Glomerular visceral epithelial cell (primary cell): ENCODE data around the gene ZNF557.
"Not testable (repeated sequence)": the region's sequence is repeated elsewhere in the genome, so short reads cannot be mapped to it uniquely, and the experiment has no call there.

ENCODE experiments used
- DNase-seq: peaks from one replicate; pipeline ENCODE4 v3.0.0-alpha.2; 2016; ENCODE audit errors: extremely low spot score

Gene ZNF557

DNA sequence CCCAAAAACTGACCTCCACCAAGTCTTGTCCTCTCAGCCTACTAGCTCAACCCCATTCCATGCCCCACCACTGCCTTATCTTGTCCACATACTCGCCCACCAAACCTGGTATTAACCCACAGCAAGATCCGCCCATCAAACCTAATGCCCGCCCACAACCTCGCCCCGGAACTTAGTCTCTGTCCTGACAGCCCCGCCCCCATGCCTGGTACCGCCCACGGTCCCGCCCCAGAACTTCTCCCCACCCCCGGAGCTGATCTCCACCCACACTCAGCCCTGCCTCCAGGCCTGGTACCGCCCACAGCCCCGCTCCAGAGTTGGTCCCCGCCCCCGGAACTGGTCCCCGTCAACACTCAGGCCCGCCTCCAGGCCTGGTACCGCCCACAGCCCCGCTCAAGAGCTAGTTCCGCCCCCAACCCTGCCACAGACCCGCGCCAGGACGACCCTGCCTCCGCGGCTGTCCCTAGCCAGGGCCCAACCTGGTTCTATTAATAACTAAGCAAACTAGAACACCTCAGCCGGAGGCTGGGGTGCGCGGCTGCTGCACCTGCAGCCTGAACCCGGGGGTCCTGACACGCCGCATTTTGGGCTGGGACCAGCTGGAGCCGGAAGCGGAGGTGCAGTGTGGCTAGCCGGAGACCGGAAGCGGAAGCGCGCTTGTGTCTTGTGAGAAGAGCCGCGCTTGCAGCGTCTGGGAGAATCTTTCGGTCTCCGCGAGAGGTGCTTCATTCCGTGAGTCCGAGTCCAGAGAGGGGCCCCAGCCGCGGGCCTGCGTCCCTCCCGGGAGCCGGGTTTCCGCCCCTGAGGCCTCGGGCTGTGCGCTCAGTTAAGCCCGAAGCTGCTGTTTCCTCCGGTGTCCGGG lies at the start of gene ZNF557:
Gene ZNF557, plus strand, starts transcription at position 662 of the 862 bp plus-strand sequence. CDS start 5,372 bp downstream, outside the sequence.
- peak; percentile 97 for DNase-seq

DNA sequence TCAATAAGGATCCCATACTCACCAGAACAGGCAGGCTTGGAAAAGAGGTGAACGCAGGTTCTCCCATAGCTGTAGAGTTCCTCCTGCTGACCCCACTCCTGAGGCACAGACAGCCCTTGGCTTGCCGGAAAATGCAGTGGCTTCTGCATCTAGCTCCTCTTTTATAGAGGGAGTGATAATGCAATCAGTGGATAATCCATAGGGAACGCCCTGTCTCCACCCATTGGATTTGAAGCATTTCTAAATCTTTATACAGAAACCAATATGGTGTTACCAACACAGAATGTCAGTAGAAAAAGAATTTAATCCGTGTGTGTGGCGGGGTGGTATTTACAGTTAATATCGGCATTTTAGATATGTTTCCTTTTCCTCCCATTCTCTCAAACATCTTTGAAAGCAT lies 48.2 kb upstream of the ZNF557 start, which contains the start of gene MBD3L2B:
Gene MBD3L2B, minus strand, starts transcription at position 101 of the 400 bp plus-strand sequence. Its CDS starts 34 bp downstream, at position 67.
- DNase-seq, result not testable (repeated sequence)

DNA sequence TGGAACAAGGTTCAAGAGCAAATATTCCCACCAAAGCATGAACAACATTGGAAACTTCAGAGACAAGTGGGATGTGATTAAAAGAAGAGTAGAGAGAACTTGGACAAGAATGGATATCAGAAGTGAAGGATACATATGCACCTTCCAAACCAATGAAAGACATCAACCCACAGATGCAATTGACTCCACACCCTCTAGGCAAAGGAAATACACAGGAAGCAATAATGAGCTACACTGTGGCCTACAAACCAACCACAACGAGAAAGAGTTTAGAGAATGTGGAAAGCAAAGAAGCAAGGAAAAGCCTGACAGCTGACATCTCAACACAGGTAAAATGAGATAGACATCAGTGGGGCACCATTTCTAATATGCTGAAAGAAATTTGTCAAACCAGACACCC lies 40.7 kb upstream of the ZNF557 start:
- not testable (repeated sequence) for DNase-seq

DNA sequence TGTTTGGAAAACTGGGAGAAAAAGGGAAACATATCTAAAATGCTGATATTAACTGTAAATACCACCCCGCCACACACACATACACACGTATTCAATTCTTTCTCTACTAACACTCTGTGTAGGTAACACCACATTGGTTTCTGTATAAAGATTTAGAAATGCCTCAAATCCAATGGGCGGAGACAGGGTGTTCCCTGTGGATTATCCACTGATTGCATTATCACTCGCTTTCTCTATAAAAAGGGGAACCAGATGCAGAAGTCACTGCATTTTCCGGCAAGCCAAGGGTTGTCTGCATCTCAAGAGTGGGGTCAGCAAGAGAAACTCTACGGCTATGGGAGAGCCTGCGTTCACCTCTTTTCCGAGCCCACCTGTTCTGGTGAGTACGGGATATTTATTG lies 39.2 kb upstream of the ZNF557 start, which contains the start of gene MBD3L5:
Gene MBD3L5, plus strand, starts transcription at position 301 of the 400 bp plus-strand sequence. Its CDS starts 34 bp downstream, at position 335.
- DNase-seq, result not testable (repeated sequence)

DNA sequence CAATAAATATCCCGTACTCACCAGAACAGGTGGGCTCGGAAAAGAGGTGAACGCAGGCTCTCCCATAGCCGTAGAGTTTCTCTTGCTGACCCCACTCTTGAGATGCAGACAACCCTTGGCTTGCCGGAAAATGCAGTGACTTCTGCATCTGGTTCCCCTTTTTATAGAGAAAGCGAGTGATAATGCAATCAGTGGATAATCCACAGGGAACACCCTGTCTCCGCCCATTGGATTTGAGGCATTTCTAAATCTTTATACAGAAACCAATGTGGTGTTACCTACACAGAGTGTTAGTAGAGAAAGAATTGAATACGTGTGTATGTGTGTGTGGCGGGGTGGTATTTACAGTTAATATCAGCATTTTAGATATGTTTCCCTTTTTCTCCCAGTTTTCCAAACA lies 29.4 kb upstream of the ZNF557 start, which contains the start of gene MBD3L4:
Gene MBD3L4, minus strand, starts transcription at position 101 of the 400 bp plus-strand sequence. Its CDS starts 35 bp downstream, at position 66.
- not testable (repeated sequence) for DNase-seq

DNA sequence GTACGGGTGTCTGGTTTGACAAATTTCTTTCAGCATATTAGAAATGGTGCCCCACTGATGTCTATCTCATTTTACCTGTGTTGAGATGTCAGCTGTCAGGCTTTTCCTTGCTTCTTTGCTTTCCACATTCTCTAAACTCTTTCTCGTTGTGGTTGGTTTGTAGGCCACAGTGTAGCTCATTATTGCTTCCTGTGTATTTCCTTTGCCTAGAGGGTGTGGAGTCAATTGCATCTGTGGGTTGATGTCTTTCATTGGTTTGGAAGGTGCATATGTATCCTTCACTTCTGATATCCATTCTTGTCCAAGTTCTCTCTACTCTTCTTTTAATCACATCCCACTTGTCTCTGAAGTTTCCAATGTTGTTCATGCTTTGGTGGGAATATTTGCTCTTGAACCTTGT lies 27.9 kb upstream of the ZNF557 start:
- not testable (repeated sequence) for DNase-seq

DNA sequence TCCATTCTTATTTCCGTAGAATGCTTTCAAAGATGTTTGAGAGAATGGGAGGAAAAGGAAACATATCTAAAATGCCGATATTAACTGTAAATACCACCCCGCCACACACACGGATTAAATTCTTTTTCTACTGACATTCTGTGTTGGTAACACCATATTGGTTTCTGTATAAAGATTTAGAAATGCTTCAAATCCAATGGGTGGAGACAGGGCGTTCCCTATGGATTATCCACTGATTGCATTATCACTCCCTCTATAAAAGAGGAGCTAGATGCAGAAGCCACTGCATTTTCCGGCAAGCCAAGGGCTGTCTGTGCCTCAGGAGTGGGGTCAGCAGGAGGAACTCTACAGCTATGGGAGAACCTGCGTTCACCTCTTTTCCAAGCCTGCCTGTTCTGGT lies 20.5 kb upstream of the ZNF557 start, which contains the start of gene MBD3L2:
Gene MBD3L2, plus strand, starts transcription at position 301 of the 400 bp plus-strand sequence. Its CDS starts 53 bp downstream, at position 354.
- DNase-seq, result not testable (repeated sequence)

DNA sequence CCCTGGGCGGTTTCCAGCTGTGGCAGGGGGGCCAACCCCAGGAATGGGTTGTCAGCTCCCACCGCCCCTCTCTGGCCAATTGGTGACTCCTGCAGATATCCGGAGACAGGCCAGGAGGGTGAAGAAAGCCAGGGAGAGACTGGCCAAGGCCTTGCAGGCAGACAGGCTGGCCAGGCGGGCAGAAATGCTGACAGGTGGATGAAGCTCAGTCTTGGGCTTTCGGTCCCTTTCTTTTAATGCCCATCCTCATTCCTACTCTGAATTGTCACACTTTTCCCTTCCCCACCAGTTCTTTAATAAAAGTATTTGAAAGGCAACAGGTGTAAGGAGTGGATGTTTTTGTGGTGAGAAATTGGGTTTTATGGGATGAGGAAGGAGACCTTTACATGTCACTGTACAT lies 18.1 kb upstream of the ZNF557 start:
- not testable (repeated sequence) for DNase-seq

DNA sequence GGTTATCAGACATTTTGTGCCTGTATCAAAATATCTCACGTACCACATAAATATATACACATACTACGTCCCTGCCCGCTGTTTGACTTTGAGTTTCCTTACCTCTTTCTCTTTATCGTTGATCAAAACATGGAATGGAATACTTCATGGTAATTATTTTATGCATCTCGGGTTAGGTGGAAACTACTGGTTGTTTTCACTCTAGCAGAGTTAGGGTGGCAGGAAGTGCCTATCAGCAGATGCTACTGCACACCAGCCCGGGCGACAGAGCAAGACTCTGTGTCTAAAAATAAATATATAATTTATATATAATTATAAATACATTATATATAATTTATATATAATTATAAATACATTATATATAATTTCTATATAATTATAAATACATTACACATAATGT lies 16.6 kb upstream of the ZNF557 start:
- DNase-seq, result not testable (repeated sequence)

DNA sequence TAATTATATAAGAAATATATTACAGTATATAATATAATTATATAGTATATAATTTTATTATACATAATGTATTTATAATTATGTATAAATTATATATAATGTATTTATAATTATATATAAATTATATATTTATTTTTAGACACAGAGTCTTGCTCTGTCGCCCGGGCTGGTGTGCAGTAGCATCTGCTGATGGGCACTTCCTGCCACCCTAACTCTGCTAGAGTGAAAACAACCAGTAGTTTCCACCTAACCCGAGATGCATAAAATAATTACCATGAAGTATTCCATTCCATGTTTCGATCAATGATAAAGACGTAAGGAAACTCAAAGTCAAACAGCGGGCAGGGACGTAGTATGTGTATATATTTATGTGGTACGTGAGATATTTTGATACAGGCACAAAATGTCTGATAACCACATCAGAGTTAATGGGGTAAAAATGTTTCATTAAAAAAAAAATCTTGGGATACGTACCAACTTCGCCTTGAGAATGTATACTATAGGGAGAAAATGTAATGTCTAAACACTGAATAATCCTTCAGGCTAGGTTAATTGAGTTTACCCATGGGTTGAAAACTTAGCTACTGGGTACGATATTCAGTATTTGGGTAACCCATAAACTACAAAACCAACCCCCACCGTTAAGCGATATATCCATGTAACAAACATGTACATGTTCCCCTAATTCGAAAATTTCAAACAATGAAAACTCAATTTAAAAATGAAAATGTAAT lies 14.7 kb upstream of the ZNF557 start:
- not testable (repeated sequence) for DNase-seq

DNA sequence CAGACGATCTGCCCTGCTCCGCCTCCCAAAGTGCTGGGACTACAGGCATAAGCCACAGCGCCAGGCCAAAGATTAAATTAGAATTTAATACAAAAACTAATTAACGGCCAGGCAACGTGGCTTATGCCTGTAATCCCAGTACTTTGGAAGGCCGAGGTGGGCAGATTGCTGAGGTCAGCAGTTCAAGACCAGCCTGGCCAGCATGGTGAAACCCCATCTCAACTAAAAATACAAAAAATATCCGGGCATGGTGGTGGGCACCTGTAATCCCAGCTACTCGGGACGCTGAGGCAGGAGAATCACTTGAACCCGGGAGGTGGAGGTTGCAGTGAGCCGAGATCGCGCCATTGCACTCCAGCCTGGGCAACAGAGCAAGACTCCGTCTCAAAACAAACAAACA lies 13.8 kb upstream of the ZNF557 start:
- DNase-seq, result not testable (repeated sequence)

DNA sequence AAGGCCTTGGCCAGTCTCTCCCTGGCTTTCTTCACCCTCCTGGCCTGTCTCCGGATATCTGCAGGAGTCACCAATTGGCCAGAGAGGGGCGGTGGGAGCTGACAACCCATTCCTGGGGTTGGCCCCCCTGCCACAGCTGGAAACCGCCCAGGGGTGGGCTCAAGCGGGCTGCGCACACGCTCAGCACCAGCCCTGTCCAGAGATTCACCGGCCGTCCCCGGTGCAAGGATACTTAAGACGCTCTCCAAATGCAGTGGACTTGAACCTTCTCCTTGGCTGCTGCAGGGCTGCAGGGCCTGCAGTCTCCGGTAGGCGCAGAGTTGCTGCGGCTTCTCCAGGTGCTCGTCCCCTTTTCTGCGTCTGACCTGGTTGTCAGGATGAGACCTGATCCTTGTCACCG lies 13.1 kb upstream of the ZNF557 start:
- not testable (repeated sequence) for DNase-seq

DNA sequence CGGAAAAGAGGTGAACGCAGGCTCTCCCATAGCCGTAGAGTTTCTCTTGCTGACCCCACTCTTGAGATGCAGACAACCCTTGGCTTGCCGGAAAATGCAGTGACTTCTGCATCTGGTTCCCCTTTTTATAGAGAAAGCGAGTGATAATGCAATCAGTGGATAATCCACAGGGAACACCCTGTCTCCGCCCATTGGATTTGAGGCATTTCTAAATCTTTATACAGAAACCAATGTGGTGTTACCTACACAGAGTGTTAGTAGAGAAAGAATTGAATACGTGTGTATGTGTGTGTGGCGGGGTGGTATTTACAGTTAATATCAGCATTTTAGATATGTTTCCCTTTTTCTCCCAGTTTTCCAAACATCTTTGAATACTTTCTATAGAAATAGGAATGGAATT lies 10.9 kb upstream of the ZNF557 start, which contains the start of gene MBD3L3:
Gene MBD3L3, minus strand, starts transcription at position 101 of the 400 bp plus-strand sequence. Its CDS starts 71 bp downstream, at position 30.
- not testable (repeated sequence) for DNase-seq

DNA sequence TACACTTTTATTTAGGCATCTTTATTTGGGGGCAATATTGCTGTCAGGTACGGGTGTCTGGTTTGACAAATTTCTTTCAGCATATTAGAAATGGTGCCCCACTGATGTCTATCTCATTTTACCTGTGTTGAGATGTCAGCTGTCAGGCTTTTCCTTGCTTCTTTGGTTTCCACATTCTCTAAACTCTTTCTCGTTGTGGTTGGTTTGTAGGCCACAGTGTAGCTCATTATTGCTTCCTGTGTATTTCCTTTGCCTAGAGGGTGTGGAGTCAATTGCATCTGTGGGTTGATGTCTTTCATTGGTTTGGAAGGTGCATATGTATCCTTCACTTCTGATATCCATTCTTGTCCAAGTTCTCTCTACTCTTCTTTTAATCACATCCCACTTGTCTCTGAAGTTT lies 9.5 kb upstream of the ZNF557 start:
- DNase-seq, result not testable (repeated sequence)

DNA sequence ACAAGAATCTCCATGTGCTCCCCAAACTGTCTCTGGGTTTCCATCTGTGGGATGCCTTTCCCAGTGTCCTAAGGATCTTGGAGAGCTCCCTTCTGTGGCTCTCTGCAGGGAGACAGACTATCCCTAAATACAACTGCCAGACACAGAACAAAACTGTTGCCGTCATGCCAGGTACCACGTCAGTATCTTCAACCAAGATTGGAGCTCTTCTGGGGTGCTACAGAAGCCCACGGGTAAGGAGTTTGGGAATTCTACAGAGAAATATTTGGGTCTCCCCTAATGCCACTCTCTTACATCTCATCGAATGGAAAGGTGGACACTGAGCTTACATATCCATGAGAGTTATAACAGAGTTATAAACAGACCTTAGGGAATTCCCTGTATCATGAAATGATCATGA lies 6.2 kb upstream of the ZNF557 start:
- no peak for DNase-seq

DNA sequence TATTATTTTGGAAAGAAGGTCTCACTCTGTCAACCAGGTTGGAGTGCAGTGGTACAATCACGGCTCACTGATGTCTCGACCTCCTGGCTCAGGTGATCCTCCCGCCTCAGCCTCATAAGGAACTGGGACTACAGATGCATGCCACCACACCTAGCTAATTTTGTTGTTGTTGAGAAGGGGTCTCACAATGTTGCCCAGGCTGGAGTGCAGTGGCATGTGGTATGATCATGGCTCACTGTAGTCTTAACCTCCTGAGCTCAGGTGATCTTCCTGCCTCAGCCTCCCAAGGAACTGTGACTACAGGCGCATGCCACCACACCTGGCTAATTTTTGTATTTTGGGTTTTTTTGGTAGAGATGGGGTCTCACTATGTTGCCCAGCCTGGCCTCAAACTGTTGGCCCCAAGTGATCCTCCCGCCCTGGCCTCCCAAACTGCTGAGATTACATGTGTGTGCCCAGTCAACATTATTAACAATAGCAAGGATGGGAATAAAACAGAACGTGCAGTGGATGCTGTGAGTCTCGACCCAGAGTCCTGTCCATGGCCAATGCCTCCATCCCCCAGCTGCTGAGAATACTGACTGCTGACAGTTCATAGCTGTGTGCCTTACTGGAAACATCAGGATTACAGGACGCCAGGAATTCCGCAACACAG lies 5.6 kb upstream of the ZNF557 start:
- DNase-seq, result no peak

DNA sequence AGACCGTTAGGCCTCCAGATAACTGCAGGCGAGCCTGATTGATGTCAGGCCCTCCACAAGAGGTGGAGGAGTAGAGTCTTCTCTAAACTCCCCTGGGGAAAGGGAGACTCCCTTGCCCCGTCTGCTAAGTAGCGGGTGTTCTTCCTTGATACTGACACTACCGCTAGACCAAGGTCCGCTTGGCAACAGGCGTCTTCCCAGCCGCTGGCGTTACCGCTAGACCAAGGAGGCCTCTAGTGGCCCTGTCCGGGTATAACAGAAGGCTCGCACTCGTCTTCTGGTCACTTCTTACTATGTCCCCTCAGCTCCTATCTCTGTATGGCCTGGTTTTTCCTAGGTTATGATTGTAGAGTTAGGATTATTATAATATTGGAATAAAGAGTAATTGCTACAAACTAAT lies 2.4 kb upstream of the ZNF557 start:
- not testable (repeated sequence) for DNase-seq

DNA sequence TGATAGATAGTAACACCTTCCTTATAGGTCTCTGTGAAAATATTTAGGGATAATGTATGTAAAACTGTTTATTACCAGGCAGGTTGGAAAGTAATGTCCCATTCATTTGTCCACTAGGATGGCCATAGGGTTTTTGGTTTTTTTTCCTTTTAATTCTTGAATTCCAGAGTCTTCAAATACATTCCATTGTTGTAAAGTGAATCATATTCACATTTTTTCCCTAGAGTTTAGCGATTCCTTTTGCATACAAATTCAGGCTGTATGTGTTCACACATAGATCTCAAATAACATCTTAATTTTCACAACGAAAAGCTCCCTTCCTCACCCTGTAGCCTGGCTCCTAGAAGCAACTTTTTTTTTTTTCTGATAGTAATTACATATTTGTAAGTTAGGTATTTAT lies 1.8 kb upstream of the ZNF557 start:
- no peak for DNase-seq

DNA sequence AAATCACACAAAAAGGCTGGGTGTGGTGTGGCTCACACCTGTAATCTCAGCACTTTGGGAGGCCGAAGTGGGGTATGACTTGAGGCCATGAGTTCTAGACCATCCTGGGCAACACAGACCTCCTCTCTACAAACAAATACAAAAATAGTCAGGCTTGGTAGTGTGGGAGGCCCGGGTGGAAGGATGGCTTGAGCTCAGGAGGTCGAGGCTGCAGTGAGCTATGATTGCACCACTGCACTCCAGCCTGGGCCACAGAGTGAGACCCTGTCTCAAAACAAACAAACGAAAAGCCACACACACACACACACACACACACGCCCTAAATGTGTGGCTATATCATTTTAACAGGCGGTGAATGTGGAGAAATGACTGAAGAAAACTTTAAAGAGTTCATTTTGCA lies 904 bp upstream of the ZNF557 start:
- DNase-seq, result no peak

DNA sequence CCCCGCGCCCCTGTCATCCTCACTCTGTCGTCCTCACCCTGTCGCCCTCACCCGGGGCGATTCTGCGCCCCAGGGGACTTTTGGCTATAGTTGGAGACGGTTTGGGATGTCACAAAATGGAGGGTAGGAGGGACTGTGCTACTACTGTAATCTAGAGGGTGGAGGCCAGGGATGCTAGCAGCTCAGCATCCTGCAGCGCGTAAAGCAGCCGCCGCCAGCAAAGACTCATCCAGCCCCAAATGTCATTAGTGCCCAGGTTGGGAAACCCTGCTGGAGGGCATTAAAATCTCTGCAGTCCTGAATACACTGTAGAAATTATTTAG lies 362 bp downstream of the ZNF557 start:
- DNase-seq, result peak; percentile 7

DNA sequence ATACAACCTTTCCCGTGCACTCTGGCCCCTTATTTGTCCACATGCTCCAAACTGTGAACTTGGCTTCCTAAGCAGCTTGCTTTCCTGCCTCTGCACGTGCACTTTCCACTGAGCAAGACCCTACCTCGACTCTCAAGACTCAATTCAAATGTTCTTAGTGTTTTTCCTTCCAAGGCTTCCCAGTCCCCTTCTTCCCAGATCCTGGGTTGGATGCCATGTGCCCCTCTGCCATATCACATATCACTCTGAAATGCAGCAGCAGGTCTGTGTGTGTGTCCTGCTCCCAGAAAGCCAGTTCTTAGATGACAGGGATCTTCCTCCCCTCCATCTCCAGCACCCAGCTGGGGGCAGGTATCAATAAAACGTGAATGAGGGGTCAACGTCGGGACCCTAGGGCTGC lies 3.0 kb downstream of the ZNF557 start:
- no peak for DNase-seq
